ENCODE results near the gene SUN1.

- 0 out of 6 replicates have a peak, but pooled peaks of 2 of the 3 experiments have one; percentile 5 to 12 for TF ChIP-seq CTCF (IDR thresholded peaks at IDR 0.05 in 2 of 3, conservative IDR thresholded peaks at IDR 0.05 in 1 of 3; ENCODE audit: borderline replicate concordance in 1 of 3, insufficient read depth in 1 of 3, low read depth in 2 of 3, low read length in 2 of 3)
- TF ChIP-seq, protein P1, sequence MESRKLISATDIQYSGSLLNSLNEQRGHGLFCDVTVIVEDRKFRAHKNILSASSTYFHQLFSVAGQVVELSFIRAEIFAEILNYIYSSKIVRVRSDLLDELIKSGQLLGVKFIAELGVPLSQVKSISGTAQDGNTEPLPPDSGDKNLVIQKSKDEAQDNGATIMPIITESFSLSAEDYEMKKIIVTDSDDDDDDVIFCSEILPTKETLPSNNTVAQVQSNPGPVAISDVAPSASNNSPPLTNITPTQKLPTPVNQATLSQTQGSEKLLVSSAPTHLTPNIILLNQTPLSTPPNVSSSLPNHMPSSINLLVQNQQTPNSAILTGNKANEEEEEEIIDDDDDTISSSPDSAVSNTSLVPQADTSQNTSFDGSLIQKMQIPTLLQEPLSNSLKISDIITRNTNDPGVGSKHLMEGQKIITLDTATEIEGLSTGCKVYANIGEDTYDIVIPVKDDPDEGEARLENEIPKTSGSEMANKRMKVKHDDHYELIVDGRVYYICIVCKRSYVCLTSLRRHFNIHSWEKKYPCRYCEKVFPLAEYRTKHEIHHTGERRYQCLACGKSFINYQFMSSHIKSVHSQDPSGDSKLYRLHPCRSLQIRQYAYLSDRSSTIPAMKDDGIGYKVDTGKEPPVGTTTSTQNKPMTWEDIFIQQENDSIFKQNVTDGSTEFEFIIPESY (IDR thresholded peaks at IDR 0.05; ENCODE audit: extremely low read depth, insufficient replicate concordance, low read length), result peak; percentile 92
- TF ChIP-seq POLR2AphosphoS5 (IDR thresholded peaks at IDR 0.05; ENCODE audit: low read depth, low read length), result peak; percentile 48
- no peak for TF ChIP-seq EZH2phosphoT487 (IDR thresholded peaks at IDR 0.05; ENCODE audit: borderline replicate concordance)
- TF ChIP-seq RAD21 (IDR thresholded peaks at IDR 0.05; ENCODE audit: low read depth), result no peak
These were observed 44.0 kb downstream of the SUN1 start, which contains the start of gene GET4 for GRCh38 chr7:876077-876971.
